Measurements from ENCODE around the gene PCP4L1. TPM values are rescaled to one million over a fixed set of nuclear protein-coding genes. Genes with fewer than 3 reads are reported as not detected.
A peak's percentile ranks its signal among the peaks of the same experiment; 100 is the strongest.

PCP4L1 gene
- total RNA-seq, 1 donor from 2014 or later, result 8.2 TPM

GRCh38 chr1:161259765-161260164 is 1.2 kb downstream of the PCP4L1 start:
- ATAC-seq (no peak), DNase-seq (no peak)
- Histone ChIP-seq H3K27ac (no peak overlapping the region), H3K4me3 (no peak overlapping the region), H3K9me3 (no peaks in the 10 kb centered on the region), H3K4me1 (no peaks in the 10 kb centered on the region), H3K36me3 (no peaks in the 10 kb centered on the region), H3K27me3 (peaks cover 29% of the 10 kb centered on the region)
- intact Hi-C loops (cut with DNase I), result no loop called here
- no peak for TF ChIP-seq CTCF (IDR thresholded peaks at IDR 0.05)

- Histone ChIP-seq H3K27ac (no peak overlapping the region), H3K36me3 (no peaks in the 10 kb centered on the region), H3K4me3 (no peak overlapping the region), H3K4me1 (no peaks in the 10 kb centered on the region), H3K27me3 (peaks cover 29% of the 10 kb centered on the region), H3K9me3 (no peaks in the 10 kb centered on the region)
- DNase-seq (no peak), ATAC-seq (peak; percentile 66)
- intact Hi-C loops (cut with DNase I), result no loop called here
- no peak for TF ChIP-seq CTCF (IDR thresholded peaks at IDR 0.05)
Measured at GRCh38 chr1:161260376-161261260, 2.1 kb downstream of the PCP4L1 start.

- intact Hi-C loops (cut with DNase I), result no loop called here
- no peak for TF ChIP-seq CTCF (IDR thresholded peaks at IDR 0.05)
- Histone ChIP-seq H3K9me3 (no peaks in the 10 kb centered on the region), H3K4me1 (no peaks in the 10 kb centered on the region), H3K27ac (no peak overlapping the region), H3K4me3 (no peak overlapping the region), H3K36me3 (no peaks in the 10 kb centered on the region), H3K27me3 (peaks cover 29% of the 10 kb centered on the region)
- ATAC-seq (no peak), DNase-seq (no peak)
Measured at GRCh38 chr1:161261261-161262235, 3.0 kb downstream of the PCP4L1 start.

GRCh38 chr1:161265305-161265704 is 6.8 kb downstream of the PCP4L1 start:
- intact Hi-C loops (cut with DNase I), result no loop called here
- DNase-seq (no peak), ATAC-seq (no peak)
- Histone ChIP-seq H3K27ac (no peak overlapping the region), H3K27me3 (peaks cover 1% of the 10 kb centered on the region), H3K36me3 (no peaks in the 10 kb centered on the region), H3K9me3 (no peaks in the 10 kb centered on the region), H3K4me1 (no peaks in the 10 kb centered on the region), H3K4me3 (no peak overlapping the region)
- TF ChIP-seq CTCF (IDR thresholded peaks at IDR 0.05), result no peak

GRCh38 chr1:161266202-161266601 is 7.7 kb downstream of the PCP4L1 start:
- Histone ChIP-seq H3K36me3 (no peaks in the 10 kb centered on the region), H3K4me3 (no peak overlapping the region), H3K27me3 (no peaks in the 10 kb centered on the region), H3K27ac (no peak overlapping the region), H3K4me1 (no peaks in the 10 kb centered on the region), H3K9me3 (no peaks in the 10 kb centered on the region)
- ATAC-seq, result peak; percentile 36
- TF ChIP-seq CTCF (IDR thresholded peaks at IDR 0.05), result no peak
- intact Hi-C loops (cut with DNase I), result no loop called here
- no peak for DNase-seq
